Measurements from ENCODE around the gene PDE2A.

GRCh38 chr11:72553706-72554105 is 120.5 kb downstream of the PDE2A start:
- no peak for TF ChIP-seq POLR2A (IDR thresholded peaks at IDR 0.05; ENCODE audit: low read depth, low read length)
- no peak for TF ChIP-seq SPI1 (IDR thresholded peaks at IDR 0.05; ENCODE audit: low read depth, low read length)
- no peak for TF ChIP-seq TAF1 (IDR thresholded peaks at IDR 0.05; ENCODE audit: low read depth, low read length)
